Neuronal stem cell (in vitro differentiated cells): ENCODE measurements around the gene P2RX7.
"Not testable (repeated sequence)": the region's sequence is repeated elsewhere in the genome, so short reads cannot be mapped to it uniquely, and the experiment has no call there.

Source experiments
- DNase-seq: peaks from one replicate; pipeline ENCODE4 v3.0.0-alpha.2; 2013; ENCODE audit warnings: low spot score
- H2AFZ ChIP-seq: one replicate; pipeline ENCODE4 v1.6.1; 2013; ENCODE audit warnings: mild to moderate bottlenecking, low read length, inconsistent platforms
- H2AK5ac ChIP-seq: 2 replicates; pipeline ENCODE4 v1.6.1; 2013; ENCODE audit warnings: low read depth, mild to moderate bottlenecking, inconsistent platforms, low read length, moderate library complexity, mixed read lengths
- H2BK120ac ChIP-seq: 2 replicates; pipeline ENCODE4 v1.6.1; 2013; ENCODE audit warnings: low read depth, mild to moderate bottlenecking, inconsistent platforms, low read length, moderate library complexity, mixed read lengths
- H2BK12ac ChIP-seq: one replicate; pipeline ENCODE4 v1.6.1; 2013; ENCODE audit warnings: low read length, inconsistent platforms
- H2BK15ac ChIP-seq: 2 replicates; pipeline ENCODE4 v1.6.1; 2013; ENCODE audit warnings: mild to moderate bottlenecking, low read length, inconsistent platforms, mixed read lengths
- H2BK5ac ChIP-seq: one replicate; pipeline ENCODE4 v1.6.1; 2013; ENCODE audit warnings: inconsistent platforms, mild to moderate bottlenecking, low read length, moderate library complexity
- H3K14ac ChIP-seq: one replicate; pipeline ENCODE4 v1.6.1; 2013; ENCODE audit warnings: low read length, inconsistent platforms
- H3K18ac ChIP-seq: 2 replicates; pipeline ENCODE4 v1.6.1; 2013; ENCODE audit warnings: low read length, inconsistent platforms
- H3K23ac ChIP-seq: 2 replicates; pipeline ENCODE4 v1.6.1; 2013; ENCODE audit warnings: low read depth, mild to moderate bottlenecking, mixed read lengths, low read length, inconsistent platforms; ENCODE audit not compliant: poor library complexity
- H3K27ac ChIP-seq: replicated peaks from 3 replicates; pipeline ENCODE4 v1.5.1; 2013; ENCODE audit warnings: low read length, inconsistent platforms
- H3K27me3 ChIP-seq, 3 experiments: 2 replicates each; pipeline ENCODE4 v1.6.1; 2013; ENCODE audit warnings: low read length in 3 of 3, mild to moderate bottlenecking in 2 of 3, inconsistent platforms in 1 of 3, low read depth in 1 of 3, mixed read lengths in 1 of 3, moderate library complexity in 1 of 3; ENCODE audit not compliant: control insufficient read depth in 3 of 3, insufficient read depth in 3 of 3
- H3K36me3 ChIP-seq, 2 donors: replicated peaks in 1 of 2; 2 replicates each; pipeline ENCODE4 v1.6.1; 2013; ENCODE audit warnings: low read length in 2 of 2; ENCODE audit not compliant: control insufficient read depth in 2 of 2, insufficient read depth in 2 of 2
- H3K4ac ChIP-seq: 2 replicates; pipeline ENCODE4 v1.6.1; 2013; ENCODE audit warnings: inconsistent platforms, mild to moderate bottlenecking, low read length, moderate library complexity
- H3K4me1 ChIP-seq, 2 donors: 1 replicate in 1 of 2; 2 replicates in 1 of 2; pipeline ENCODE4 v1.6.1; 2013; ENCODE audit warnings: low read length in 2 of 2, low read depth in 1 of 2; ENCODE audit not compliant: control insufficient read depth in 2 of 2, insufficient read depth in 1 of 2
- H3K4me2 ChIP-seq: one replicate; pipeline ENCODE4 v1.6.1; 2013; ENCODE audit warnings: mild to moderate bottlenecking, low read length, inconsistent platforms; ENCODE audit not compliant: insufficient read depth, poor library complexity, severe bottlenecking
- H3K4me3 ChIP-seq, 2 donors: 2 replicates each; pipeline ENCODE4 v1.5.1; 2013; ENCODE audit warnings: low read length in 2 of 2, mild to moderate bottlenecking in 2 of 2, inconsistent platforms in 1 of 2, moderate library complexity in 1 of 2
- H3K79me1 ChIP-seq: one replicate; pipeline ENCODE4 v1.6.1; 2013; ENCODE audit warnings: low read depth, mild to moderate bottlenecking, inconsistent platforms, low read length, moderate library complexity
- H3K9ac ChIP-seq: one replicate; pipeline ENCODE4 v1.6.1; 2013; ENCODE audit warnings: mild to moderate bottlenecking, low read depth, low read length, inconsistent platforms; ENCODE audit not compliant: poor library complexity
- H3K9me3 ChIP-seq, 2 donors: replicated peaks in 1 of 2; 2 replicates each; pipeline versions ENCODE3 to v1.6.1; 2013; ENCODE audit warnings: low read length in 2 of 2, mild to moderate bottlenecking in 2 of 2, inconsistent platforms in 1 of 2, low read depth in 1 of 2, mixed read lengths in 1 of 2, moderate library complexity in 1 of 2; ENCODE audit not compliant: control insufficient read depth in 2 of 2, insufficient read depth in 1 of 2
- H4K8ac ChIP-seq: one replicate; pipeline ENCODE4 v1.6.1; 2013; ENCODE audit warnings: low read depth, mild to moderate bottlenecking, inconsistent platforms, low read length, moderate library complexity
- H4K91ac ChIP-seq: one replicate; pipeline ENCODE4 v1.6.1; 2013; ENCODE audit warnings: low read length, low read depth, mild to moderate bottlenecking, inconsistent platforms; ENCODE audit not compliant: poor library complexity
- WGBS, 2 donors: extraction: QIAGEN DNeasy Blood & Tissue Kit; methylation state at CpG; one replicate each; pipeline ENCODE4 v1.1.7; 2013; ENCODE audit warnings: missing lambda C conversion rate in 2 of 2, mixed read lengths in 1 of 2; ENCODE audit not compliant: insufficient read length in 2 of 2, insufficient replicate concordance in 1 of 2; ENCODE audit errors: extremely low coverage in 2 of 2; 5-methylcytosine and 5-hydroxymethylcytosine counted together

Gene P2RX7

DNA sequence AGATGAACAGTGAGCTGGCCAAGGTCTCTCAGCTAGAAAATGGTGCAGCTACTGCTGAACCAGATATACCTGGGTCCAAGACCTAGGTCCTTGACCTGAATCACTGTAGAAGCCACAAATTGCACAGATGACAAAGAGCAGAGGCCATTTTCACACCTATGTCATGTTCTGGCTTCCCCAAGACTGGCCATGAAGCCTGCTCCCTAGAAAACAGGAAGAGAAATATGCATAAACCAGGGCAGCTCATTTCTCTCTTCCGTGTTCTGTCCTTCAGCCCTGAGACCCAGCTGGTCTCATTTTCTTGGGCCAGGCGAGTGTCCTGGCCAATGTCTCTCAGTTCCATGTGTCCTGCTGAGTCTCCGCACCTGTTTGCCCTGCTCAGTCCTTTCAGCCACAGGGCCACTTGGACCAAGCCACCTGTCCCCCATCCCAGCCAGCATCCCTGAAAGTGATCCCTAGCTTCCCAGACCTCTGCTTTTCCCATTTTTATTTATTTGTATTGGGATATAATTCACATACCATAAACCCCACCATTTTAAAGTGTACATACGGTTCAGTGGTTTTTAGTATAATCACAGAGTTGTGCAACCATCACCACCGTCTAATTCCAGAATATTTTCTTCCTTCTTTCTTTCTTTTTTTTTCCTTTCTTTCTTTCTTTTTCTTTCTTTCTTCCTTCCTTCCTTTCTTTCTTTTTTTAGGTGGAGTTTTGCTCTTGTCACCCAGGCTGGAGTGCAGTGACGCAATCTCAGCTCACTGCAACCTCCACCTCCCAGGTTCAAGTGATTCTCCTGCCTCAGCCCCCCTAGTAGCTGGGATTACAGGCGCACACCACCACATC, 27.0 kb downstream of the P2RX7 start:
- H4K8ac ChIP-seq: no peak overlapping the region
- no peak overlapping the region for H3K4me3 ChIP-seq
- H3K79me1 ChIP-seq: no peaks in the 10 kb centered on the region
- no peak overlapping the region for H2BK15ac ChIP-seq
- H3K9me3 ChIP-seq: no peaks in the 10 kb centered on the region
- H2BK5ac ChIP-seq: no peak overlapping the region
- no peak overlapping the region for H2BK12ac ChIP-seq
- H3K4me2 ChIP-seq: no peak overlapping the region
- H3K14ac ChIP-seq: no peak overlapping the region
- H3K36me3 ChIP-seq: no peaks in the 10 kb centered on the region
- peaks cover 0 to 30% (median 0%) of the 10 kb centered on the region in 3 experiments for H3K27me3 ChIP-seq
- H3K27ac ChIP-seq: no peak overlapping the region
- no peak overlapping the region for H4K91ac ChIP-seq
- no peak overlapping the region for H3K23ac ChIP-seq
- no peak overlapping the region for H3K9ac ChIP-seq
- WGBS, 2 donors: no CpG with 5 or more reads among the region's 7 CpGs
- no peak for DNase-seq
- H3K4me1 ChIP-seq: no peaks in the 10 kb centered on the region
- H2AK5ac ChIP-seq: no peak overlapping the region
- no peak overlapping the region for H2BK120ac ChIP-seq
- H3K4ac ChIP-seq: no peak overlapping the region
- H3K18ac ChIP-seq: no peak overlapping the region
- no peak overlapping the region for H2AFZ ChIP-seq

DNA sequence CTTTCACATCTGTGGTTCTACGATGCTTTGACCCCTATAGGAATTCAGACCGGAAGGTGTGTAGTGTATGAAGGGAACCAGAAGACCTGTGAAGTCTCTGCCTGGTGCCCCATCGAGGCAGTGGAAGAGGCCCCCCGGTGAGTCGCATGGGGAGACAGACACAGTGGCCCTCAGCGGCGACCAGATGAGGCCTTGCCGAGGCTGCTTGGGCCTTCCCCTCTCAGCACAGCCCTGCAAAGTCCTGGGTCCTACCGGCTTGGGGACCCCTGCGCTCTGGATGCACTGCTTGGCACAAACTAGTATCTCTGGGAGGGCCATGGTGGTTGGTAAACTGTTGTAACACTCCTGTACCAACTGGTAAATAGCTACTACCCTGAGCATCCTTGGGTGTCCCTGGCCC, 29.7 kb downstream of the P2RX7 start:
- no peaks in the 10 kb centered on the region for H3K36me3 ChIP-seq
- H2BK5ac ChIP-seq: no peak overlapping the region
- H3K4me2 ChIP-seq: no peak overlapping the region
- H2BK120ac ChIP-seq: no peak overlapping the region
- no peak overlapping the region for H4K91ac ChIP-seq
- no peak overlapping the region for H3K4me3 ChIP-seq
- no peak overlapping the region for H2BK12ac ChIP-seq
- H3K9me3 ChIP-seq: no peaks in the 10 kb centered on the region
- H3K4ac ChIP-seq: no peak overlapping the region
- no peak overlapping the region for H2BK15ac ChIP-seq
- H4K8ac ChIP-seq: no peak overlapping the region
- H3K27ac ChIP-seq: no peak overlapping the region
- H3K14ac ChIP-seq: no peak overlapping the region
- H2AFZ ChIP-seq: no peak overlapping the region
- H3K23ac ChIP-seq: no peak overlapping the region
- H3K9ac ChIP-seq: no peak overlapping the region
- WGBS, 2 donors: no CpG with 5 or more reads among the region's 10 CpGs
- no peaks in the 10 kb centered on the region for H3K79me1 ChIP-seq
- no peak overlapping the region for H2AK5ac ChIP-seq
- H3K4me1 ChIP-seq: no peaks in the 10 kb centered on the region
- DNase-seq: no peak
- peaks cover 0 to 9% (median 0%) of the 10 kb centered on the region in 3 experiments for H3K27me3 ChIP-seq
- H3K18ac ChIP-seq: no peak overlapping the region

DNA sequence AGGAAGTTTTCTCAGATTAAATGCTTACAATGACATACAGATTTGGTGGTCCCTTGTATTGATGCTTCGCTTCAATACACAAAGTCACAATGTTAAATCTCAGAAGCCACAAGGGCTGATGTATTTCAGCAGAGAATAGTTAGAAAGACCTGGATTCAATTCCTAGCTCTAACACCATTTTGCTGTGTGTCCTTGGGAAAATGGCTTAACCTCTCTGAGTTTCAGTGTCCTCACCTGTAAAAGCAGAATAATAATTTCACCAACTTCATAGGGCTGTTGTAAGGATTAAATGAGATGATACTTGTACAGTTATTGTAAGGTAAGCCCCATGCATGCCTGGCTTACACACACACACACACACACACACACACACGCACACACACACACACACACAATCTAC, 30.3 kb downstream of the P2RX7 start:
- Histone ChIP-seq H3K27ac (no peak overlapping the region), H2BK12ac (no peak overlapping the region)

DNA sequence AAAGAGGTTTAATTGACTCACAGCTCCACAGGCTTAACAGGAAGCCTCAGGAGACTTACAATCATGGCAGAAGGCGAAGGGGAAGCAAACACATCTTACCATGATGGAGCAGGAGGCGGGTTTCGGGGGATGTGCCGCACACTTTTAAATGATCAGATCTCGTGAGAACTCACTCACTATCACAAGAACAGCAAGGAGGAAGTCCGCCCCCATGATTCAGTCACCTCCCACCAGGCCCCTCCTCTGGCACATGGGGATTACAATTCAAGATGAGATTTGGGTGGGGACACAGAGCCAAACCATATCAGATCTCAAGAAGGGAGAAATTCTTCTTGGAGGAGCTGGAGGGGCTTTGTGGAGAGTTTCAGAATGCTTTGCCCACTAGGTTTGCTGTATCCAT, 32.2 kb downstream of the P2RX7 start:
- not testable (repeated sequence) for H2BK15ac ChIP-seq, H2BK5ac ChIP-seq, H4K8ac ChIP-seq, H3K9me3 ChIP-seq, H2BK120ac ChIP-seq, H3K27me3 ChIP-seq, H3K9ac ChIP-seq, H3K18ac ChIP-seq, H3K23ac ChIP-seq, H3K79me1 ChIP-seq, H2BK12ac ChIP-seq, H3K4me3 ChIP-seq, H3K27ac ChIP-seq, H2AK5ac ChIP-seq, H4K91ac ChIP-seq, H3K14ac ChIP-seq, H2AFZ ChIP-seq, H3K4me2 ChIP-seq, H3K36me3 ChIP-seq, H3K4ac ChIP-seq, DNase-seq, H3K4me1 ChIP-seq
- no CpG with 5 or more reads among the region's 6 CpGs for whole genome bisulfite sequencing, 2 donors

More for the DNA sequence above, 30.3 kb downstream of the P2RX7 start:
- DNase-seq: no peak
- Histone ChIP-seq H3K23ac (no peak overlapping the region), H4K8ac (no peak overlapping the region), H3K4ac (no peak overlapping the region), H2BK5ac (no peak overlapping the region), H3K79me1 (no peaks in the 10 kb centered on the region), H3K36me3 (no peaks in the 10 kb centered on the region), H3K14ac (no peak overlapping the region), H2BK15ac (no peak overlapping the region), H2AFZ (no peak overlapping the region), H3K4me3 (no peak overlapping the region), H3K9ac (no peak overlapping the region), H3K27me3 (peaks cover 0 to 9% (median 0%) of the 10 kb centered on the region in 3 experiments), H2BK120ac (no peak overlapping the region), H2AK5ac (no peak overlapping the region), H3K9me3 (no peaks in the 10 kb centered on the region), H4K91ac (no peak overlapping the region), H3K4me1 (no peaks in the 10 kb centered on the region), H3K4me2 (no peak overlapping the region), H3K18ac (no peak overlapping the region)
- no CpG with 5 or more reads among the region's 2 CpGs for WGBS, 2 donors
